Pancreas (tissue), 10 donors: ENCODE data around the gene ARL3. TPM values are rescaled to one million over a fixed set of nuclear protein-coding genes. Genes with fewer than 3 reads are reported as not detected.

Experiments
- ATAC-seq, 4 donors: fragments of 200-7000 bp; cut with Tn5 transposase; one replicate each; pipeline versions ENCODE4 v1.8.0 to v1.9.1; 2020; ENCODE audit warnings: mild to moderate bottlenecking in 4 of 4, moderate library complexity in 4 of 4
- DNase-seq, 6 donors: peaks; one replicate each; pipeline ENCODE4 v3.0.0-alpha.2; 2020
- FAIRE-seq: peaks from 2 replicates; lab custom pipeline; 2012; peaks lifted over from hg19 to GRCh38; lab: Jason Lieb, UNC
- H3K27ac ChIP-seq, 4 donors: fragments of 200-600 bp; sonication (generic); 1 replicate in 3 of 4; 2 replicates in 1 of 4; pipeline versions ENCODE4 v1.5.0 to v1.8.0; 2020
- H3K27me3 ChIP-seq, 4 donors: fragments of 200-600 bp; one replicate each; pipeline ENCODE4 v1.8.0; 2021
- H3K36me3 ChIP-seq, 3 donors: fragments of 200-600 bp; sonication (generic) in 1 of 3; one replicate each; pipeline versions ENCODE4 v1.5.0 to v1.8.0; 2020 to 2021
- H3K4me1 ChIP-seq, 3 donors: fragments of 200-600 bp; one replicate each; pipeline ENCODE4 v1.8.0; 2021
- H3K4me3 ChIP-seq, 4 donors: fragments of 200-600 bp; sonication (generic) in 2 of 4; one replicate each; pipeline versions ENCODE4 v1.5.0 to v1.8.0; 2020 to 2021
- H3K9me3 ChIP-seq, 4 donors: fragments of 200-600 bp; one replicate each; pipeline ENCODE4 v1.8.0; 2021
- CTCF ChIP-seq, 4 donors: fragments of 200-600 bp; sonication (generic) in 3 of 4; IDR thresholded peaks; one replicate each; pipeline versions ENCODE4 v1.5.0 to v1.8.0; 2021; ENCODE audit warnings: antibody characterized with exemption in 4 of 4
- WGBS, 2 donors: extraction: QIAGEN DNeasy Blood & Tissue Kit; methylation state at CpG; one replicate each; pipeline ENCODE4 v1.1.7; 2013; 5-methylcytosine and 5-hydroxymethylcytosine counted together
- intact Hi-C, 3 donors: fragments of 100-400 bp; cut with DNase I; formaldehyde crosslinking; loops; one replicate each; pipeline versions ENCODE4 v1.11.1 to v1.14.2; 2022
- polyA plus RNA-seq, 2 donors: library from polyadenylated mRNA; stranded (reverse); fragments of 200-250 nt; gene quantifications; one replicate each; pipeline ENCODE4 v1.2.3, GENCODE V29; 2013
- total RNA-seq, 6 donors: library from RNA; stranded (reverse); fragmentation: NEBNext Ultra II Directional in 4 of 6; extraction: Animal tissue kit (Norgen Biotek cat#: 25700) in 4 of 6; gene quantifications; one replicate each; pipeline versions ENCODE4 v1.2.1 to v1.2.4, GENCODE V29; 2021 to 2023
- donor health status: healthy with polysubstance abuse.
- donor health status: DM: no; HTN: no; CAD: no; lungs with moderate emphysema.
- donor health status: DM: no; HTN: no; CAD: no.
- donor health status: control.
- donor health status: control.
- donor health status: Bipolar disorder and iron deficiency.
- donor health status: DM: yes; HTN: yes; CAD: no.
- donor health status: DM: no; HTN: no; CAD: no.
- donor health status: DM: no; HTN: no; CAD: no.
- donor health status: DM: yes; HTN: yes; CAD: no.

Gene ARL3
- total and polyA plus RNA-seq, 8 donors = 2.4 to 8.0 (median 3.1) TPM

GRCh38 chr10:102729029-102730026 lies 15.1 kb upstream of the ARL3 start:
- Histone ChIP-seq H3K4me3 (no peak overlapping the region), H3K27me3 (no peaks in the 10 kb centered on the region), H3K4me1 (no peaks in the 10 kb centered on the region), H3K9me3 (no peaks in the 10 kb centered on the region), H3K36me3 (peaks cover 0 to 9% (median 0%) of the 10 kb centered on the region in 3 donors), H3K27ac (no peak overlapping the region)
- no peak for FAIRE-seq
- peak; percentile 85 to 89 (median 86) for TF ChIP-seq CTCF (IDR thresholded peaks at IDR 0.05)
- 48% methylated on average over 30 of the region's 30 CpGs for WGBS, 2 donors
- intact Hi-C loops = loop anchor here in 2 of 3 donors (10.0 kb wide), 2 partner anchors 175 to 345 kb away; no protein-coding TSS in a partner anchor
- peak; percentile 96 to 98 (median 97) for ATAC-seq
- peak; percentile 67 to 95 (median 86) for DNase-seq

GRCh38 chr10:102727037-102727818 lies 13.0 kb upstream of the ARL3 start:
- Histone ChIP-seq H3K4me3 (no peak overlapping the region), H3K9me3 (no peaks in the 10 kb centered on the region), H3K27me3 (no peaks in the 10 kb centered on the region), H3K27ac (no peak overlapping the region), H3K36me3 (peaks cover 0 to 9% (median 0%) of the 10 kb centered on the region in 3 donors), H3K4me1 (no peaks in the 10 kb centered on the region)
- ATAC-seq (peak in 1 of 4 donors; percentile 10), DNase-seq (peak in 1 of 6 donors; percentile 45), FAIRE-seq (no peak)
- WGBS, 2 donors = 77 to 82% methylated on average over 13 of the region's 13 CpGs
- no peak for TF ChIP-seq CTCF (IDR thresholded peaks at IDR 0.05)
- intact Hi-C loops = no loop called here

- TF ChIP-seq CTCF (IDR thresholded peaks at IDR 0.05) = no peak
- ATAC-seq (peak in 1 of 4 donors; percentile 39), FAIRE-seq (no peak), DNase-seq (no peak)
- H3K36me3 ChIP-seq = peaks cover 0 to 3% (median 0%) of the 10 kb centered on the region in 3 donors
- intact Hi-C loops = no loop called here
- H3K9me3 ChIP-seq = no peaks in the 10 kb centered on the region
- no peaks in the 10 kb centered on the region for H3K27me3 ChIP-seq
- no peak overlapping the region for H3K27ac ChIP-seq
- WGBS, 2 donors = 51 to 57% methylated on average over 3 of the region's 3 CpGs
- H3K4me3 ChIP-seq = no peak overlapping the region
- H3K4me1 ChIP-seq = no peaks in the 10 kb centered on the region
Observed at GRCh38 chr10:102726274-102726673, 12.1 kb upstream of the ARL3 start.

GRCh38 chr10:102723989-102724388 lies 9.8 kb upstream of the ARL3 start:
- 97 to 98% methylated on average over 4 of the region's 4 CpGs for WGBS, 2 donors
- Histone ChIP-seq H3K27ac (no peak overlapping the region), H3K27me3 (no peaks in the 10 kb centered on the region), H3K4me3 (no peak overlapping the region), H3K4me1 (no peaks in the 10 kb centered on the region), H3K9me3 (no peaks in the 10 kb centered on the region), H3K36me3 (peaks cover 0 to 3% (median 0%) of the 10 kb centered on the region in 3 donors)
- DNase-seq = no peak
- ATAC-seq = no peak
- TF ChIP-seq CTCF (IDR thresholded peaks at IDR 0.05) = no peak
- no peak for FAIRE-seq
- intact Hi-C loops = no loop called here
